Measurements from ENCODE around the gene AP3B1.

Gene AP3B1

GRCh38 chr5:78252715-78253114, 41.8 kb downstream of the AP3B1 start:
- DNase-seq (ENCODE audit: low read depth) = no peak

DNA sequence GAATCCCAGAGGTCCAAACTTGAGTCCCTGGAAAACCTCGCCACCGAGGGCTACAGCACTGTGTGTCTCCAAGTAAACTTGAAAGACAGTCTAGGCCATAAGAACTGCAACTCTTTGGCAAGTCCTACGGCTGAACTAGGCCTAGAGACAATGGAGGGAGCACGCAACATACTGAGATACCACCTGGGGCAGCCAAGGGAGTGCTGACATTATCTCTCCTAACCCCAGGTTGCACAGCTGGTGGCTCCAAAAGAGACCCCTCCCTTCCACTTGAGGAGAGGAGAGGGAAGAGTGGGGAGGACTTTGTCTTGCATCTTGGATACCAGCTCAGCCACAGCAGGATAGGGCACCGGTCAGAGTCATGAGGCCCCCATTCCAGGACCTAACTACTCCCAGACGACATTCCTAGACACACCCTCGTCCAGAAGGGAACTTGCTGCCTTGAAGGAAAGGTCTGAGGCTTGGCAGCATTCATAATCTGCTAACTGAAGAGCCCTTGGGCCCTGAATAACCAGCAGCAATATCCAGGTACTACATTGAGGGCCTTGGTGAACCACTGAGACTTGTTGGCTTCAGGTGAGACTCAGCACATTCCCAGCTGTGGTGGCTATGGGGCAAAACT, 42.7 kb downstream of the AP3B1 start:
- H3K4me3 ChIP-seq (ENCODE audit: low read depth, low read length) = no peak overlapping the region
- DNase-seq (ENCODE audit: low read depth) = no peak
- TF ChIP-seq, protein P1, sequence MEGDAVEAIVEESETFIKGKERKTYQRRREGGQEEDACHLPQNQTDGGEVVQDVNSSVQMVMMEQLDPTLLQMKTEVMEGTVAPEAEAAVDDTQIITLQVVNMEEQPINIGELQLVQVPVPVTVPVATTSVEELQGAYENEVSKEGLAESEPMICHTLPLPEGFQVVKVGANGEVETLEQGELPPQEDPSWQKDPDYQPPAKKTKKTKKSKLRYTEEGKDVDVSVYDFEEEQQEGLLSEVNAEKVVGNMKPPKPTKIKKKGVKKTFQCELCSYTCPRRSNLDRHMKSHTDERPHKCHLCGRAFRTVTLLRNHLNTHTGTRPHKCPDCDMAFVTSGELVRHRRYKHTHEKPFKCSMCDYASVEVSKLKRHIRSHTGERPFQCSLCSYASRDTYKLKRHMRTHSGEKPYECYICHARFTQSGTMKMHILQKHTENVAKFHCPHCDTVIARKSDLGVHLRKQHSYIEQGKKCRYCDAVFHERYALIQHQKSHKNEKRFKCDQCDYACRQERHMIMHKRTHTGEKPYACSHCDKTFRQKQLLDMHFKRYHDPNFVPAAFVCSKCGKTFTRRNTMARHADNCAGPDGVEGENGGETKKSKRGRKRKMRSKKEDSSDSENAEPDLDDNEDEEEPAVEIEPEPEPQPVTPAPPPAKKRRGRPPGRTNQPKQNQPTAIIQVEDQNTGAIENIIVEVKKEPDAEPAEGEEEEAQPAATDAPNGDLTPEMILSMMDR (IDR thresholded peaks at IDR 0.05; ENCODE audit: low read depth, low read length, missing control alignments) = no peak

More at GRCh38 chr5:78252715-78253114, 41.8 kb downstream of the AP3B1 start:
- no peak overlapping the region for H3K4me3 ChIP-seq (ENCODE audit: low read depth, low read length)
- TF ChIP-seq, protein P1 (IDR thresholded peaks at IDR 0.05; ENCODE audit: low read depth, low read length, missing control alignments) = no peak

GRCh38 chr5:78245136-78245535, 49.4 kb downstream of the AP3B1 start:
- TF ChIP-seq, protein P1 (IDR thresholded peaks at IDR 0.05; ENCODE audit: low read depth, low read length, missing control alignments) = no peak
- no peak for DNase-seq (ENCODE audit: low read depth)

GRCh38 chr5:78243639-78244038, 50.9 kb downstream of the AP3B1 start:
- DNase-seq (ENCODE audit: low read depth) = no peak
- TF ChIP-seq, protein P1 (IDR thresholded peaks at IDR 0.05; ENCODE audit: low read depth, low read length, missing control alignments) = no peak

More at GRCh38 chr5:78245136-78245535, 49.4 kb downstream of the AP3B1 start:
- H3K4me3 ChIP-seq (ENCODE audit: low read depth, low read length) = no peak overlapping the region

GRCh38 chr5:78243091-78243490, 51.4 kb downstream of the AP3B1 start:
- no peak overlapping the region for H3K4me3 ChIP-seq (ENCODE audit: low read depth, low read length)
- TF ChIP-seq, protein P1 (IDR thresholded peaks at IDR 0.05; ENCODE audit: low read depth, low read length, missing control alignments) = no peak
- no peak for DNase-seq (ENCODE audit: low read depth)

More at GRCh38 chr5:78243639-78244038, 50.9 kb downstream of the AP3B1 start:
- no peak overlapping the region for H3K4me3 ChIP-seq (ENCODE audit: low read depth, low read length)

DNA sequence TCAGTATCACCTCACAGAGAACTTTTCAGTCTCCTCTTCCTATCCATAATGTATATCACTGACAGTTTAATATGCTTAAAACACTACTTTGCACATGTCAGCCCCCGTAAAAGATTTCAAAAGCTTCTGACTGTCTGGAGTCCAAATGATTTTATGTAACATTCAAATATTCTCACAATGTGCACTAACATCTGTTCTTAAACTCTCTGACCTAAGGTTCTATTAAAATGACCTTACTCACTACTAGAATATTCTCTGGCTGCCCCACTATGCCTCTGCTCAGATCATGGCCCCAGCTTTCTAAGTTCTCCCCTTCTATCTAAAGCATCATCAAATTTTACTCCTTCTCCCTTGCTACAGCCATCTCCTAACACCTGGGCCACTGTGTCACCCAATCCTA, 52.5 kb downstream of the AP3B1 start:
- DNase-seq (ENCODE audit: low read depth) = no peak
- no peak overlapping the region for H3K4me3 ChIP-seq (ENCODE audit: low read depth, low read length)
- TF ChIP-seq, protein P1 (IDR thresholded peaks at IDR 0.05; ENCODE audit: low read depth, low read length, missing control alignments) = no peak

DNA sequence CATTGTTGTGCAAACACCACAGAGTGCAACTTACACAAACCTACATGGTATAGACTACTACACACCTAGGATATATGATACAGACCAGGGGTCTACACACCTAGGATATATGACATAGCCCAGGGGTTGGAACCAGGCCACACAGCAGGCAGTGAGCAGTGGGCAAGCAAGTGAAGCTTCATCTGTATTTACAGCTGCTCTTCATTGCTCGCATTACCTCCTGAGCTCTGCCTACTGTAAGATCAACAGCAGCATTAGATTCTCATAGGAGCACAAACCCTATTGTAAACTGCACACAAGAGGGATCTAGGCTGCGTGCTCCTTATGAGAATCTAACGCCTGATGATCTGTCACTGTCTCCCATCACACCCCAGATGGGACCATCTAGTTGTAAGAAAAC, 56.6 kb downstream of the AP3B1 start:
- DNase-seq (ENCODE audit: low read depth) = no peak
- no peak overlapping the region for H3K4me3 ChIP-seq (ENCODE audit: low read depth, low read length)

More for the DNA sequence above, 56.6 kb downstream of the AP3B1 start:
- TF ChIP-seq, protein P1 (IDR thresholded peaks at IDR 0.05; ENCODE audit: low read depth, low read length, missing control alignments) = no peak
